T-helper 17 cell (primary cell): ENCODE results near the gene DPY19L1. TPM values are rescaled to one million over a fixed set of nuclear protein-coding genes. Genes with fewer than 3 reads are reported as not detected.
"Not testable (repeated sequence)": the region's sequence is repeated elsewhere in the genome, so short reads cannot be mapped to it uniquely, and the experiment has no call there.

ENCODE experiments used
- ATAC-seq: fragments of 150-1000 bp; cut with Tn5 transposase; 2 replicates; pipeline ENCODE4 v1.10.0; 2021; ENCODE audit warnings: mild to moderate bottlenecking, moderate library complexity
- DNase-seq, 3 donors: peaks; one replicate each; pipeline versions ENCODE4 v3.0.0 to v3.0.0-alpha.2; 2020 to 2021
- H3K9me3 ChIP-seq: one replicate; pipeline ENCODE4 v1.7.0; 2013; ENCODE audit warnings: low read length, mild to moderate bottlenecking; ENCODE audit not compliant: control insufficient read depth, poor library complexity, severe bottlenecking
- H3K27ac Mint-ChIP-seq: one replicate; pipeline ENCODE4 v1.8.0; 2022; ENCODE audit warnings: mild to moderate bottlenecking, moderate library complexity, mixed read lengths
- H3K27me3 Mint-ChIP-seq: one replicate; pipeline ENCODE4 v1.8.0; 2022; ENCODE audit warnings: mixed read lengths
- H3K36me3 Mint-ChIP-seq: one replicate; pipeline ENCODE4 v1.8.0; 2022; ENCODE audit warnings: low read depth, mixed read lengths
- H3K4me1 Mint-ChIP-seq: one replicate; pipeline ENCODE4 v1.8.0; 2022; ENCODE audit warnings: mild to moderate bottlenecking, mixed read lengths
- H3K4me3 Mint-ChIP-seq: one replicate; pipeline ENCODE4 v1.8.0; 2022; ENCODE audit warnings: mild to moderate bottlenecking, moderate library complexity, mixed read lengths
- total RNA-seq, 4 donors: library from RNA in 2 of 4; stranded (reverse) in 2 of 4; gene quantifications; one replicate each; pipeline ENCODE4 v1.2.3 and lab custom pipeline; 2022 to 2026

The DPY19L1 gene
- total RNA-seq, 2 donors from 2014 or later: 12.2 to 19.4 TPM

DNA sequence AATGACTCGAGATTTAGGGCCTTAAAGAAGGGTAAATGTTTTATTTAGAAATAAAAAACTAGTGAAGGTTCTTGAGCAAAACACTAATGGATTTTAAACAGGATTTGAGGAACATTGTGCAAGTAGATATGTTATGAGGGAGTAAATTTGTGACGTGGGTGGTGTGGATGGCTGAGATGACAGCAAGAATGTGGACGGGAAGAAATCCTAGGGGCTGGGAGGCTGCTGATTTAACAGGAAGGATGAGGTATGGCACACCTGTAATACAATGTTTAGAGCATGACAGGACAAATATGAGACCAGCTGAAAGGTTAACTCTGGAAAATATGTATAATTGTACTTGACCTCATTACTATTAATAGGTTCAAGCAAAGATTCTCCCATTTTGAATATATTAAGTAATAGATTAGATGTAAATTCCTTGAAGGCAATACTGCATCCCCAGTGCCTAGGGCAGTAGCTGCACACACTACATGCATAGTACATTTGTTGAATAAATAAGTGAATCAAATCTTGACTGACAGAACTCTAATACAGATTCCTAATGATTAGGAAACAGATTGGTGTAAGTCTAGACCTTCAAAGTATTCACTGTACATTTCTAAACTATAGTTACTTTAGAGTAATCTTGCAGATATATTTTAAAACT is 10.1 kb upstream of the DPY19L1 start:
- ATAC-seq, H3K4me3 Mint-ChIP-seq: not testable (repeated sequence)

DNA sequence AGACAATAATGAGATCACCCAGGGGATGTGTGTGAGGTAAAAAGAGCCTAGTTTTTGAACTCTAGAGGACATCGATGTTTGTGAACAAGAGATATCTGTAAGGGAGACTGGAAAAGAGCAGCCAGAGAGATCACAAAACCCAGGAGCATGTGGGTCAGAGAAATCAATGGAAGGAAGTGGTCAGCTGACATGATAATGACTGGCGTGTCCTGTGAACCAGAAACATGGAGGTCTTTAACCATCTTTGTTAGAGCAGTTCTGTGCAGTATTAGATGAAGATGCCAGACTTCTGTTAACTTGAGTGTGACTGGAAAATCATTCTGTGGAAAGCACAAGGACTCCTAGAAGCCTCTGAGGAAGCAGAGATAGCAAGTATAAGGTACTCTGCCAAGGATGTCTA is 6.0 kb upstream of the DPY19L1 start:
- not testable (repeated sequence) for H3K36me3 Mint-ChIP-seq, ATAC-seq, H3K27me3 Mint-ChIP-seq, H3K4me1 Mint-ChIP-seq, H3K9me3 ChIP-seq, H3K27ac Mint-ChIP-seq, H3K4me3 Mint-ChIP-seq, DNase-seq

More for the DNA sequence above, 10.1 kb upstream of the DPY19L1 start:
- not testable (repeated sequence) for H3K27ac Mint-ChIP-seq, H3K36me3 Mint-ChIP-seq, H3K4me1 Mint-ChIP-seq, H3K9me3 ChIP-seq, DNase-seq
- H3K27me3 Mint-ChIP-seq: peaks cover 24% of the 10 kb centered on the region

DNA sequence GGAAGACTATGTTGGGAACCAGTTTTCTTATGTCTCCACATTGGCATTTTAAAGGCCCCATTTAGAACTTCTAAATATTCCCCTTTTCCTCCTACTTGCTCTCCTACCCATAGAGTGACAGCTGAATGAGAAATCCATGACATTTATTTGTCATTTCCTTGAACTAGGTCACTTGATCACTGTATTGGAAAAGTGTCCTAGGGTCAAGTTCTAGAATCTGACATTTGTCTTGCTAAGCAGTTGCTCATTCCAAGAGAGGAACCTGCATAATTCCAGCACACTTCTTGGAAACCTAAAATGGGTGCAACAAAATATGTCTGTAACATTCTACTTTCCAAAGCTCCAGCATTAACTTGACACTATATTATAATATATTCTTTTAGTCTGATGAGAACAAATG is 3.6 kb upstream of the DPY19L1 start:
- peaks cover 12% of the 10 kb centered on the region for H3K4me1 Mint-ChIP-seq
- peaks cover 2% of the 10 kb centered on the region for H3K36me3 Mint-ChIP-seq
- no peak overlapping the region for H3K4me3 Mint-ChIP-seq
- peaks cover 7% of the 10 kb centered on the region for H3K27me3 Mint-ChIP-seq
- ATAC-seq (no peak), DNase-seq (no peak)
- no peaks in the 10 kb centered on the region for H3K9me3 ChIP-seq
- no peak overlapping the region for H3K27ac Mint-ChIP-seq

DNA sequence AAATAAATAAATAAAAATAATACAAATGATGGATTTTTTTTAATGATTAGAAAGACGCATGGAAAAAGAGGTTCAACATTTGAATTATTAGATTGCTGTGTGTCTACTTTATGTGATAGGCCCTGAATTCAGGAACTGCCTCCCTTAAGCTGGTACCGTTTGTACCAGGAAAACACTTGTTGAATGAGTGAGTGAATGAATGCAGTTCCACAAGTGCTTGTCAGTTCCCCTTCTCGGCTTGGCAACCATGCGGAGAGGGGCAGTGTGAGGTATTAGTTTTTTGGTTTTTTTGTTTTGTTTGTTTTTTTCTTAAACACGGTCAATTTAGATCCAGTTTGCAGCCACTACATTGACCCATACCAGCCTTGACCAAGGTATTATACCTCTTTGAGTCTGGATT is 2.1 kb upstream of the DPY19L1 start:
- peaks cover 7% of the 10 kb centered on the region for H3K27me3 Mint-ChIP-seq
- DNase-seq (no peak), ATAC-seq (no peak)
- no peaks in the 10 kb centered on the region for H3K9me3 ChIP-seq
- H3K27ac Mint-ChIP-seq: no peak overlapping the region
- peaks cover 2% of the 10 kb centered on the region for H3K36me3 Mint-ChIP-seq
- peaks cover 25% of the 10 kb centered on the region for H3K4me1 Mint-ChIP-seq
- peak overlapping the region; percentile 19 for H3K4me3 Mint-ChIP-seq

DNA sequence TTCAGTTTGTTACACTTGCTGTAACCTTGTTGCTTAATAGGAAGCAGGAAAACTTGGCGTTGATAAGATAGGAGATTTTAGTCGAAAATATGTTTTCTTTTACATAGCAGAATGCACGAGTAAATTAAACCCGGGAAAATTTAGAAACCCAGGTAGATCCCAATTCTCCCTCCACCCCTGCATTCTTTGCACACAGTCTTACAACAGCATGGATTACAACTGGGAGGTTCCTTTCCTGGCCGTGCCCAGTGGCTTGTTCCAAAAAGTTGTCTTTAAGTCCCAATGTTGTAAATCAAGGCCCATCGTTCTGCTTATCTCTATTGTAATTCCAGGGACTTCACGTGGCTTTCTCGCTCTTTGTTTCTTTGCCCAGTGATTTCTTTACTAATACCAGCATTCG is 1.1 kb upstream of the DPY19L1 start:
- peaks cover 2% of the 10 kb centered on the region for H3K36me3 Mint-ChIP-seq
- no peaks in the 10 kb centered on the region for H3K9me3 ChIP-seq
- peak overlapping the region; percentile 93 for H3K4me3 Mint-ChIP-seq
- H3K27me3 Mint-ChIP-seq: peaks cover 7% of the 10 kb centered on the region
- H3K27ac Mint-ChIP-seq: peak overlapping the region; percentile 92
- DNase-seq (no peak), ATAC-seq (no peak)
- peaks cover 25% of the 10 kb centered on the region for H3K4me1 Mint-ChIP-seq

GRCh38 chr7:35037526-35038341 is 449 bp upstream of the DPY19L1 start:
- peak overlapping the region; percentile 92 for H3K27ac Mint-ChIP-seq
- no peaks in the 10 kb centered on the region for H3K9me3 ChIP-seq
- H3K36me3 Mint-ChIP-seq: peaks cover 2% of the 10 kb centered on the region
- peak overlapping the region; percentile 93 for H3K4me3 Mint-ChIP-seq
- DNase-seq (peak; percentile 83 to 87 (median 85)), ATAC-seq (peak; percentile 77)
- H3K27me3 Mint-ChIP-seq: peaks cover 2% of the 10 kb centered on the region
- peaks cover 30% of the 10 kb centered on the region for H3K4me1 Mint-ChIP-seq

- H3K4me1 Mint-ChIP-seq: peaks cover 30% of the 10 kb centered on the region
- H3K36me3 Mint-ChIP-seq: peaks cover 2% of the 10 kb centered on the region
- H3K27me3 Mint-ChIP-seq: no peaks in the 10 kb centered on the region
- peak overlapping the region; percentile 97 for H3K27ac Mint-ChIP-seq
- DNase-seq (peak; percentile 19 to 36 (median 26)), ATAC-seq (peak; percentile 31)
- H3K4me3 Mint-ChIP-seq: peak overlapping the region; percentile 97
- no peaks in the 10 kb centered on the region for H3K9me3 ChIP-seq
These were observed 719 bp downstream of the DPY19L1 start for GRCh38 chr7:35036361-35037171.

- Mint-ChIP-seq H3K27ac (peak overlapping the region; percentile 97), H3K4me3 (peak overlapping the region; percentile 97), H3K36me3 (peaks cover 2% of the 10 kb centered on the region), H3K27me3 (no peaks in the 10 kb centered on the region), H3K4me1 (peaks cover 33% of the 10 kb centered on the region)
- H3K9me3 ChIP-seq: no peaks in the 10 kb centered on the region
- DNase-seq (no peak), ATAC-seq (peak; percentile 32)
These were observed 1.7 kb downstream of the DPY19L1 start for GRCh38 chr7:35035511-35035961.

GRCh38 chr7:35032166-35032565 is 5.1 kb downstream of the DPY19L1 start:
- Mint-ChIP-seq H3K36me3 (peaks cover 2% of the 10 kb centered on the region), H3K27ac (no peak overlapping the region), H3K4me3 (no peak overlapping the region), H3K4me1 (peaks cover 31% of the 10 kb centered on the region), H3K27me3 (no peaks in the 10 kb centered on the region)
- H3K9me3 ChIP-seq: no peaks in the 10 kb centered on the region
- DNase-seq: no peak
- ATAC-seq: no peak

DNA sequence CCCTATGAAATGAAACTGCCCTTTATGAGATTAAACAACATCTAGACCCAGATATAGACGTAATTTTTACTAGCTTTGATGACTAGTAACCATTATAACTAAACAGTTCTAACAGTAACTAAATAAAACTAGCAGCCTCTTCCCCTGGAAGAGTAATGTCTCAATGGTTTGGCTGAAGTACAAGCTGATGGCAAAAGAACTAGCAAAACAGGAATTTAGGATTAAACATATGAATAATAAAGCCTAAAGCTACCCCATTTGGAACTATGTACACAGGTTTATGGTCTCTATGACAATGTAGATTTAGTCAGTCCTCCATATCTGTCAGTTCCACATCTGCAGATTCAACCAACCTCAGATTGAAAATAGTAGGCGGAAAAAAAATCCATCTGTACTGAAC is 6.4 kb downstream of the DPY19L1 start:
- Mint-ChIP-seq H3K36me3 (no peaks in the 10 kb centered on the region), H3K4me1 (peaks cover 26% of the 10 kb centered on the region), H3K27ac (no peak overlapping the region), H3K27me3 (no peaks in the 10 kb centered on the region), H3K4me3 (no peak overlapping the region)
- no peaks in the 10 kb centered on the region for H3K9me3 ChIP-seq
- no peak for DNase-seq
- no peak for ATAC-seq

GRCh38 chr7:35029311-35029710 is 8.0 kb downstream of the DPY19L1 start:
- H3K9me3 ChIP-seq: no peaks in the 10 kb centered on the region
- Mint-ChIP-seq H3K36me3 (no peaks in the 10 kb centered on the region), H3K27ac (no peak overlapping the region), H3K4me3 (no peak overlapping the region), H3K4me1 (peaks cover 20% of the 10 kb centered on the region), H3K27me3 (no peaks in the 10 kb centered on the region)
- no peak for ATAC-seq
- DNase-seq: no peak

- DNase-seq (no peak), ATAC-seq (no peak)
- Mint-ChIP-seq H3K27me3 (no peaks in the 10 kb centered on the region), H3K4me3 (no peak overlapping the region), H3K4me1 (peaks cover 19% of the 10 kb centered on the region), H3K36me3 (no peaks in the 10 kb centered on the region), H3K27ac (no peak overlapping the region)
- no peaks in the 10 kb centered on the region for H3K9me3 ChIP-seq
These were observed 11.1 kb downstream of the DPY19L1 start for GRCh38 chr7:35026150-35026549.

DNA sequence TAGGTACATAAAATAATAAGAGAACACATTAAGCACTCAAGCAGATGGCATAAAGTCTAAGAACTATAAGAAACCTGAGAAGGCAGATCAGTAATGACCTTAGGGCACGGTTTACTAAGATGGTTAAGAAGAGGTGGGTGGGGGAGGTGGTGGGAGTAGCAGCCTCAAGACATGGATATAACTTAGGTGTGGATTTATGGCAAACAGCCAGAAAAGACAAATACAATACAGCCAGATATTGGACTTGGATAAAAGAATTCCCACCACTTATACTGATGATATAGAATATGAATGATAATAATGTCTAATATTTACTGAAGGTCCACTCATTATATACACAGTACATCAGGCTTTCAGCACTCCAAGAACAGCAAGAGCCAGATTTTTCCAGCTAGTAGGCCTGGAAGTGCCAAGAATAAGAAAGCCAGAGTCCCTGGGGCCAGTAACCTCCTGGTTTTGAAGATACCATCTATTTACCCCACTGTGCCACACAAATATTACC is 11.9 kb downstream of the DPY19L1 start:
- Mint-ChIP-seq H3K36me3 (no peaks in the 10 kb centered on the region), H3K4me1 (peaks cover 16% of the 10 kb centered on the region), H3K27ac (no peak overlapping the region), H3K4me3 (peak overlapping the region; percentile 44), H3K27me3 (no peaks in the 10 kb centered on the region)
- DNase-seq (no peak), ATAC-seq (no peak)
- no peaks in the 10 kb centered on the region for H3K9me3 ChIP-seq
